B cell (primary cell): ENCODE results near the gene TRMU.

Experiments
- EZH2 ChIP-seq: IDR thresholded peaks from 2 replicates; pipeline ENCODE4 v1.6.1; 2012; ENCODE audit warnings: borderline replicate concordance, low read depth, mild to moderate bottlenecking, moderate library complexity, low read length; ENCODE audit not compliant: insufficient read depth, poor library complexity, severe bottlenecking
- TF ChIP-seq, protein P1 (sequence below): fragments of 200-600 bp; IDR thresholded peaks from one replicate; pipeline ENCODE4 v1.8.0; 2022; ENCODE audit warnings: antibody characterized with exemption, mild to moderate bottlenecking

DNA sequence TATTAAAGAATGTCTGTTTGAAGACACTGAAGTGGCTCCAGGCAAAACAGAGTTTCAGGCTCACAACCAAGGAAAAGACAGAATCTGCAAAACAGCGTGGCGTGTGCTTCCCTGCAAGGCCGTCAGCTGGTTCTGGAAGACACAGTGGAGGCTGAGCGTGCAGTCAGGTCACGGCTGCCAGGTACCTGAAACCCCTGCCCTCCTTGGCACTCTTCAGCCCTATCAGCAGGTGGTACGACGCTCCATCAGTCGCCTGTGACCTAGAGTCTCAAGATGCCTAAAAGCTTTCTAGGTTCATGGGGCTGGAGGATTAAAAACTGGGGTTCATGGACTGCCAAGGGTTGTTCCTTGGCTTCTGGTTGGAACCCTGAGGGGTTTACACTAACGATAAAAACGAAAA, 65.9 kb downstream of the TRMU start:
- TF ChIP-seq, protein P1, sequence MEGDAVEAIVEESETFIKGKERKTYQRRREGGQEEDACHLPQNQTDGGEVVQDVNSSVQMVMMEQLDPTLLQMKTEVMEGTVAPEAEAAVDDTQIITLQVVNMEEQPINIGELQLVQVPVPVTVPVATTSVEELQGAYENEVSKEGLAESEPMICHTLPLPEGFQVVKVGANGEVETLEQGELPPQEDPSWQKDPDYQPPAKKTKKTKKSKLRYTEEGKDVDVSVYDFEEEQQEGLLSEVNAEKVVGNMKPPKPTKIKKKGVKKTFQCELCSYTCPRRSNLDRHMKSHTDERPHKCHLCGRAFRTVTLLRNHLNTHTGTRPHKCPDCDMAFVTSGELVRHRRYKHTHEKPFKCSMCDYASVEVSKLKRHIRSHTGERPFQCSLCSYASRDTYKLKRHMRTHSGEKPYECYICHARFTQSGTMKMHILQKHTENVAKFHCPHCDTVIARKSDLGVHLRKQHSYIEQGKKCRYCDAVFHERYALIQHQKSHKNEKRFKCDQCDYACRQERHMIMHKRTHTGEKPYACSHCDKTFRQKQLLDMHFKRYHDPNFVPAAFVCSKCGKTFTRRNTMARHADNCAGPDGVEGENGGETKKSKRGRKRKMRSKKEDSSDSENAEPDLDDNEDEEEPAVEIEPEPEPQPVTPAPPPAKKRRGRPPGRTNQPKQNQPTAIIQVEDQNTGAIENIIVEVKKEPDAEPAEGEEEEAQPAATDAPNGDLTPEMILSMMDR, result no peak
- no peak for TF ChIP-seq EZH2
